ENCODE data around the gene PSMB7. TPM values are rescaled to one million over a fixed set of nuclear protein-coding genes. Genes with fewer than 3 reads are reported as not detected.

Gene PSMB7
- polyA plus RNA-seq (ENCODE audit: insufficient read depth in 1 of 5, insufficient read length in 5 of 5, low replicate concordance in 1 of 5), result 100 to 1,000 TPM; 204 to 212 (median 205) TPM
- long read RNA-seq, donor 1, transcript PSMB7-201 (8 exons, 980 nt), result major isoform, 107 of 187 reads
- long read RNA-seq, donor 1, partial matches to known transcripts, result 71 of 187 reads
- long read RNA-seq, donor 1, other reads (novel, unspliced or antisense), result 9 of 187 reads
- long read RNA-seq, donor 2, transcript PSMB7-201 (8 exons, 980 nt), result major isoform, 83 of 144 reads
- long read RNA-seq, donor 2, partial matches to known transcripts, result 53 of 144 reads
- long read RNA-seq, donor 2, other reads (novel, unspliced or antisense), result 8 of 144 reads
- long read RNA-seq, donor 3, transcript PSMB7-201 (8 exons, 980 nt), result major isoform, 89 of 179 reads
- long read RNA-seq, donor 3, partial matches to known transcripts, result 79 of 179 reads
- long read RNA-seq, donor 3, other reads (novel, unspliced or antisense), result 11 of 179 reads
- long read RNA-seq, donor 4, transcript PSMB7-201 (8 exons, 980 nt), result major isoform, 48 of 83 reads
- long read RNA-seq, donor 4, partial matches to known transcripts, result 35 of 83 reads
- long read RNA-seq, donor 4, other reads (novel, unspliced or antisense), result 0 of 83 reads
- long read RNA-seq, donor 5, transcript PSMB7-201 (8 exons, 980 nt), result major isoform, 135 of 264 reads
- long read RNA-seq, donor 5, partial matches to known transcripts, result 112 of 264 reads
- long read RNA-seq, donor 5, other reads (novel, unspliced or antisense), result 17 of 264 reads
- long read RNA-seq, donor 6, transcript PSMB7-201 (8 exons, 980 nt), result major isoform, 122 of 206 reads
- long read RNA-seq, donor 6, partial matches to known transcripts, result 68 of 206 reads
- long read RNA-seq, donor 6, other reads (novel, unspliced or antisense), result 16 of 206 reads
- long read RNA-seq, donor 7, transcript PSMB7-201 (8 exons, 980 nt), result major isoform, 55 of 135 reads
- long read RNA-seq, donor 7, partial matches to known transcripts, result 74 of 135 reads
- long read RNA-seq, donor 7, other reads (novel, unspliced or antisense), result 6 of 135 reads
- long read RNA-seq, donor 8, transcript PSMB7-201 (8 exons, 980 nt), result major isoform, 35 of 62 reads
- long read RNA-seq, donor 8, partial matches to known transcripts, result 22 of 62 reads
- long read RNA-seq, donor 8, other reads (novel, unspliced or antisense), result 5 of 62 reads

DNA sequence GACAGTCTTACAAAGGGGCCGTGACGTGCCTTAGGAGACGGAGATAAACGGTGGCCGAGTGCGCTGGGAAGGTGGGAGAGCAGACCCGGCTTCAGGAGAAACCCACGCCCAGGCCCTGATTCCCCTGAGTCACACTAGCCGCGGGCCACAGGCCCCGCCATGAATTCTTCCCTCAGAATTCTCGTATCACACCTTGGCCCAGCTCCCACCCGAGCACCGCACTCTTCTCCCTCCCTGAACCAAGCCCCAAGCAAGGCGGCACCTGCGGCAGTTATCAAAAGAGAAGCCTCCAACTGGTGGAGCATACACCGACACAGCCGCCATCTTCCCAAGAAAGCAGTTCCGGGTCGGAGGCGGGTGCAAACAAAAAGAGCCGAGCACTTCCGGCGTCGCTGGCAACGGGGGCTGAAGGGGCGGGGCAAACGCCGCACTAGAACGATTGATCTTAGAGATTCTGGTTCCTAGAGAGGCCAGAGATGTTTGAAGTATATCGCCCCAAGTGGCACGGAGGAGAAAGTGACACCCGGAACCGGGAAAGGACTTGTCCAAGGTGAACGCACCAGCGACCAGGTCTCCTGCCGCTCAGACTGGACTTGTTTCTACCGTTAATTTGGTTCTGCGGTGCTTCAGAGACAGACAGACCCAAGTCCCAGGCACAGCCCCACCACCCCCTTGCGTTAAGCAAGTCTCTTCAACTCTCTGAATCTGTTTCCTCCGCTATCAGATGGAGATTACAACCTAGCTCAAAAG is at the start of gene PSMB7:
Gene PSMB7, minus strand, starts transcription at position 341 of the 750 bp plus-strand sequence. Its CDS starts 17 bp downstream, at position 324.
- peak; percentile 92 to 94 for DNase-seq

DNA sequence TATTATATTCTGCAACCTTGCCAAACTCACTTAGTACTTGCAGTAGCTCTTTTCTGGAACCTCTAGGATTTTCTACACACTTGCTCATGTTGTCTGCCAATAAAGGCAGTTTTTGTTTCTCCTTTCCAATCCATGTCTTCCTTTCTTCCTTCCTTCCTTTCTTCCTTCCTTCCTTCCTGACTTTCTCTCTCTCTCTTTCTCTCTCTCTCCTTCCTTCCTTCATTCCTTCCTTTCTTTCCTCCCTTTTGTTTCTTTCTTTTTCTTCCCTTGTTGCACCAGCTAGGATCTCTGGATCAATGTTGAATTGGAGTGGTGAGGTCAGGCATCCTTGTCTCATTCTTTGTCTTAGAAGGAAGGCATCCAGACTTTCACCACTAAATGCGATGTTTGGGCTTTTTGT is 47.5 kb upstream of the PSMB7 start:
- DNase-seq, result no peak

DNA sequence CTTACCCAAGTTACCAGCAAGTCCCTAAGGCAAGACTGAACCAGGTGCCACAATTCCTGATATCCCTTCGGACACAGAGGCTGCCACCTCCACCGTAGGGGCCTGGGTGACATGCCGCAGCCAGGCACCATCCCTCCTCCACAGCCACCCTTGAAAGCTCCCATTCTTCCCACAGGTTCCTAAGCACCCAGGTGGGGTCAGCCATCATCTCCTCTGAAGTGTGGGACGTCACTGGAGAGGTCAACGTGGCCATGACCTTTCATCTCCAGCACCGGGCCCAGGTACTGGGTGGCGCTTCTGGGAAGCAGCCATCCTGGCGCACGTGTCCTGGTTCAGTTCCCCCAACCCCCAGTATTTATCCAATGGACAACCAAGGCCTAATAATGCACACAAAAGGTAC is 43.2 kb upstream of the PSMB7 start:
- DNase-seq, result no peak

DNA sequence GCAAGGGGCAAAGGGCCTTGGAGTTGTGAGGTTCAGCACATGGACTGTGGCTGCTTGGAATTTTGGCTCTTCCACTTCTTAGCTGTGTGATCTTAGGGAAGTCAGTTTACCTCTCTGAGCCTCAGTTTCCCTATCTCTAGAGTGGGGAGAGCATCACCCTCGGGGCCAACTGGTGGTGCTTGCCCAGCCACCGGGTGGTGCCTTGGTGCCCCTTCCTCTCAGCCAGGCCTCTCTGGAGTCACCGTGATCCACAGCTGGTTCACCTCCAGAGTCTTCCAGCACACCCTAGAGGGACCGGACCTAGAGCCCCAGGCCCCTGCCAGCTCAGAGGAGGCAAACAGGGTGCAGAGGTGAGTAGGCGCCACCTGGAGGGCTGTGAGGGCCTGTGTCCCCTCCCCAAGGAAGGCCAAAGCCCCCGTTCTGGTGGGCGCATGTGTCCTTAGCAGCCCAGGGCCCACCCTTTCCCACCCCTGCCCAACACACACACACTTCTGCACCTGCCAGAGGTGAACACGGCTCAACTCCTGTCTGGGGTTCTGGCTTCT is 42.7 kb upstream of the PSMB7 start:
- no peak for DNase-seq

DNA sequence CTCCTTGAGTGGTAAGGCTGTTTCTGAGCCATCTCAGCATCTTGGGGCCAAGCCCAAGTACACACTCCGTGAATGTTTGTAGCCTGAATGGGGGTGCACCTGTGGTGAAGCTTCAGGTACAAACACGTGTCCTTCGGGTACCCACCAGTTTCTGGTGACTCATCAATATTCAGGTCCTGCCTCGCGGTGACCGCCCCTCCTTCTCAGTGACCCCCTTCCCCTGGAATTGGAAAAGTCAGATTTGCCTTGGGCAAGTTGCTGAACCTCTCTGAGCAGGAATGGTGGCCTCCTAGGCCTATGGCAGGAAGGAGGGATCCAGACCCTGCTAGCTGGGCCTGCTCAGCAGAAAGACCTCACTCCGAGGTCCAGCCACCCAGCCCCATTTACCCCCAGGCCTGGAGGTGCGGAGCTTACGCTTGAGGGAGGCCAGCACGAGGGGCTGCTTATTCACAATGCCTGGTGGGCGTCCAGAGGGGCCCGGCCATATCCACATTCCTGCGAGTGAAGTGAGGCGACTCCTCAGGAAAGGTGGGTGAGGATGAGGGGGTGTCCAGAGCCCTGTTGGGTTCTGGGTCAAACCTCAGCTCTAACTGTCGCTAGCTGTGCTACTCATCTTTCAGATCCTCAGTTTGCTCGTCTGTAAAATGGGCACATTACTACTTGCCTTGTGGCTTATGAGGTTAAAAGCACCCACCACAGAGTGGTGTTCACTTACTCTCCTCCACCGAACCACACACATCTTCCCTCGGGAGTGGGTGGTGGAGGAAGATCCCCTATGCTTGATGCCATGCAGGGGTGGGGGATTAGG is 42.0 kb upstream of the PSMB7 start:
- no peak for DNase-seq

DNA sequence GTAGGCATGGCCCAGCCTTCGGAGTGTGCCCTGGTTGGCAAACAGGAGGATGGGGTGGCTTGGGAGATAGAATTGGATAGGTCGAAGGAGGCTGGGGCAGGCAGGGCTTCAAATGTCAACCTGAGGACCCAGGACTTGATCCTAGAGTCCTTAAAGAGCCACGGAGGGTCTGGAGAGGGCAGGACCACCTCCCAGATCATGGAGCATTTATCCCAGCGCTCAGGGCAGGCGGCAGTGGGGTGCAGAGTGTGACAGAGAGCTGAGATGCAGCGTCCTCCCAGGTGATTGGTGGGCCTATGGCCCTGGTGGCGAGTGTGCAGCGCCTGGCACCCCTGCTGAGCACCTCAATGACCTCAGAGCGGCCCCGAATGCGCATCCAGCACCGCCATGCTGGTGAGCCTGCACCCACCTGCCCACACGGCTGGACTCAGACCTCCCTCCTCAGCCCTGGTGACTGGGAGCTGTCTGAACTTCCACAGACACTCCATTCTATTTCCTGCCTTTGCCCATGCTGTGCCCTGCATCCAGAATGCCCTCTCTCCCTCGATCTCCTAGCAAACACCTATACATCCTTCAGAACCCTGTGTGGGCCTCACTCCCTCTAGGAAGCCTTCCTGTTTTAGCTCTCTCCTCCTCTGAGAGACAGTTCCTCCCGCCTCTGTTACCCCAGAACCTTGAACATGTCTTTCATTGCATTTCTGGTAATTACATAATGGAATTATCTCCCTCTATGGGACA is 41.3 kb upstream of the PSMB7 start:
- DNase-seq, result no peak

DNA sequence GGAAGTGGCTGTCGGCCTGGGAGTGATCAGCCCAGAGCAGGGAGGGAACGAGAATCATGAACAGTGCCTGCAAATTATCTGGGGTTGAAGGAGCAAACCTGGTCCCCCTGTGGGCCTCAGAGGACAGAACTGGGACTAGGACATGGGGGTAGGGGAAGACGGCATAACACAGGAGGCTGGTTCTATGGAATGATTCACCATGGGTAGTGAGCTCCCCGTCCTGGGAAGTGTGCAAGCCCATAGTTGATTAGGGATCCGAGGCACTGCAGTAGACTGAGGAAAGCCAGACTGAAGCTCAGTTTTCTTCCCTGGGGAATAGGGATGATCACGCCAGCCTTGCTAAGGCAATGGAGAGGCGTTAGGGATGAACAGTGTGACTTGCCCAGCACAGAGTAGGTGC is 40.6 kb upstream of the PSMB7 start:
- no peak for DNase-seq

DNA sequence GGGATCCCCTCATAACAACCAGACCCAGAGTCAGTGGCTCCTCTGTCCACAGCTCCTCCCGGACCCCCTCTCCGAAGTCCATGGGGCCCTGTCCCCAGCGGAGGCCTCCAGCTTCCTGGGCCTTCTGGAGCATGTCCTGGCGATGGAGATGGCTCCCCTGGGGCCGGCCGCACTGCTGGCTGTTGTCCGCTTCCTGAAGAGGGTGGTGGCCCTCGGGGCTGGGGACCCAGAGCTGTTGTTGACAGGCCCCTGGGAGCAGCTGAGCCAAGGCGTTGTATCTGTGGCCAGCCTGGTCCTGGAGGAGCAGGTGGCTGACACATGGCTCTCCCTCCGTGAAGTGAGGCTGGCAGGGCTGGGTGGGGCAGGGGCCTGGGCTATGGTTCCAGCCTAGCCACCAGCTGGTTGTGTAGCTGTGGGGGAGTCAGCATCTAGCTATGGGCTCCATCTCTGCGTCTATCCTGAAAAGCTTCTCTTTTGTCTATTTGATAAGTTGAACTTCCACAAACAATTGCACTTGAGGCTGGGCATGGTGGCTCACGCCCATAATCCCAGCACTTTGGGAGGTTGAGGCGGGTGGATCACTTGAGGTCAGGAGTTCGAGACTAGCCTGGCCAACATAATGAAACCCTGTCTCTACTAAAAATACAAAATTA is 39.7 kb upstream of the PSMB7 start:
- no peak for DNase-seq

DNA sequence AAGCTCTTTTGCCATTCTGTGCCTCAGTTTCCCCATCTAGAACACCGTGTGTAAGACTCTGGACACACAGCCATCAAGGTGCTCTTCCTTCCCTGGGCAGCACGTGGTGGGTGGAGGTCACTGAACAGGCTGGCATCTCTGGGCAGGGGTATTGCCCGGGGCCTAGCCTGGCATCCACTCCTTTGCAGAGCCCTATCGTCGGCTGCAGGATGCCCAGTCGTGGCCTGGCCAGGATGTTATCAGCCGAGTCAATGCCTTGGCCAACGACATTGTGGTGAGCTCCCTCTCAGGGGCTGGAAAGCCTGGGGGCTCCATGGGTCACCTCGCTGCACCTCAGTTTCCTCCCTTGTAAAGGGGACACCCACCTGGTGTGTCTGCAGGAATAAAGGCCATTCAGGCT is 39.1 kb upstream of the PSMB7 start:
- no peak for DNase-seq

DNA sequence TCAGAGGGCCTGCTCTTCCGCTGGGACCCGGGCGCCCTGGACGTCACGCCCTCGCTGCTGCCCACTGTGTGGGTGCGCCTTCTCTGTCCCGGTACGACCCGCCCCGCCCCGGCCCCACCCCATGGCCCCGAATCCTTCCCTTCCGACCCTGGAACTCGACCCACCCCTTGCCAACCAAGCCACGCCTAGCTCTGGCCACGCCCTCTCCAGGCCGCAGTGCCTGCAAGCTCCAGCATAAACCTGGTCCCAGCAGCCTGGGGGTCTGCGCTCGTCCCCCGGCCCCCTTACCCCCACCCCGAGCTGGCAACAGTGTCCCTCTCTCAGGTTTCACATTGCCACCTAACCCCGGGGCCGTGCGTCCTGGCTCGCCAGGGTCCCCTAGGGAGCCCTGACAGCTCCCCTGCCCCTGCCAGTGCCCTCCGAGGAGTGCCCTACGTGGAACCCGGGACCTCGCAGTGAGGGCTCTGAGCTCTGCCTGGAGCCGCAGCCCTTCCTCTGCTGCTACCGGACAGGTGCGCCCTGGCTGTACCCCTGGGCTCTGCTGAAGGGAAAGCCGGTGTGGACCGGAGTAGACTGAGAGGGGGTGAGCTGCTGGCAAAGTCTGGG is 38.4 kb upstream of the PSMB7 start:
- DNase-seq, result no peak

DNA sequence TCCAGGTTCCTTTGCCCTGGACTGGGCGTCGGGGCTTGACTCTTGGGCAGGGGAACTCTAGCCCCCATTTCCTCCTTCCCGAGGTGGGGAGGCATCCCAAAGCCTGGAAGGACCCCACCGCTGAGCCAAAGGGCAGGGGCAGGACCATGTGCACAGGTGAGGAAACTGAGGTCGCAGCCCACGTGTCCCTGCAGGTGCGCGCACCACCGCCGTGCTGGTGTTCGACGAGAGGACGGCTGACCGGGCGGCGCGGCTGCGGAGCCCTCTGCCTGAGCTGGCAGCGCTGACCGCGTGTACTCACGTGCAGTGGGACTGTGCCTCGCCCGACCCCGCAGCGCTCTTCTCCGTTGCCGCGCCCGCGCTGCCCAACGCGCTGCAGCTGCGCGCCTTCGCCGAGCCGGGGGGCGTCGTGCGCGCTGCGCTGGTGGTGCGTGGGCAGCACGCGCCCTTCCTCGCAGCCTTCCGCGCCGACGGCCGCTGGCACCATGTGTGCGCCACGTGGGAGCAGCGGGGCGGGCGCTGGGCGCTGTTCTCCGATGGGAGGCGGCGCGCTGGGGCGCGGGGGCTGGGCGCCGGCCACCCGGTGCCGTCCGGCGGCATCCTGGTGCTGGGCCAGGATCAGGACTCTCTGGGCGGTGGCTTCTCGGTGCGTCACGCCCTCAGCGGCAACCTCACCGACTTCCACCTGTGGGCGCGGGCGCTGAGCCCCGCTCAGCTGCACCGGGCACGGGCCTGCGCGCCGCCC is 37.8 kb upstream of the PSMB7 start:
- DNase-seq, result no peak

DNA sequence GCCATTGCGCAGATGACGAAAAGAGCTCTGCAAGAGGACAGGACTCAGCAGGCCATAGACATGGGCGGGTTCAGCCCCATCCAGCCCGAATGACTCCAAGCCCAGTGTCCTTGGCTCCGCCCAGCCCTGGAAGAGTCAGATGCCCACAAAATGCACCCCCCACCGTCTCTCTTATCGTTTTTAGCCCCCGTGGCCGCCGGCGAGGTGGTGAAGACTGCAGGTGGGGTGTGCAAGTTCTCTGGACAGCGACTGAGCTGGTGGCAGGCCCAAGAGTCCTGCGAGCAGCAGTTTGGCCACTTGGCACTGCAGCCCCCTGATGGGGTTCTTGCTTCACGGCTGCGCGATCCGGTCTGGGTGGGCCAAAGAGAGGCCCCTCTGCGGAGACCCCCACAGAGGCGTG is 37.1 kb upstream of the PSMB7 start:
- no peak for DNase-seq

DNA sequence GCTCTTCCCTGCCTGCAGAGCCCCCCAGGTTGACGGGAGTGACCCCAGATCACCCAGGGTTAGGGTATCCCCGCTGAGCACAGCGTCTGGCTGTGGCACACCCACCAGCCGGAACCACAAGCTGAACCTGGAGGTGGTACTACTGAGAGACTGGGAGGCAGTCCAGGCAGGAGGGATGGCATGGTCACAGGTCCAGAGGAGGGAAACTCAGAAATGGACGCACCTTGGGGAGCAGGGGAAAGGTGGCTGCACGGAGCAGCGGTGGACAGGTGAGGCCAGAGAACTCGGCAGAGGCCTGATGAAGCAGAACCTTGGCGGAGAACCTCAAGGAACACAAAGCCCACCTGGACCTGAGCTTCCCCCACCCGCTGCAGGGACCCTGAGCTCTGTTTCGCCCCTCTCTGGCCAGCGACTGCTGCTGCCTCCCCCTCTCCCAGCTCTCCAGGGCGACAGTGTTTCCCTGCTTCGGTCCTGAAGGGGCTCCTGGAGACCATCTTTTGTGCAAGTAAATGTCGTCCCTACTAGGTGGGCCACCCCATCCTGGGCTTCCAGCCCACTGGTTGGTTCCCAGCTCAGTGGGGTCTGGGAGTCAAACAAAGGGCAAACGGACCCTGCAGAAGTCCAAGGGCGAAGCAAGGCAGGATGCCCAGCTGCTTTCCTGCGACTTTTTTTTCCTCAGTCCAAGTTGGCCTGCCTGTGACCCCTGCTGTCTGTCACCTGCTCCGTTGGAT is 35.9 kb upstream of the PSMB7 start:
- no peak for DNase-seq

DNA sequence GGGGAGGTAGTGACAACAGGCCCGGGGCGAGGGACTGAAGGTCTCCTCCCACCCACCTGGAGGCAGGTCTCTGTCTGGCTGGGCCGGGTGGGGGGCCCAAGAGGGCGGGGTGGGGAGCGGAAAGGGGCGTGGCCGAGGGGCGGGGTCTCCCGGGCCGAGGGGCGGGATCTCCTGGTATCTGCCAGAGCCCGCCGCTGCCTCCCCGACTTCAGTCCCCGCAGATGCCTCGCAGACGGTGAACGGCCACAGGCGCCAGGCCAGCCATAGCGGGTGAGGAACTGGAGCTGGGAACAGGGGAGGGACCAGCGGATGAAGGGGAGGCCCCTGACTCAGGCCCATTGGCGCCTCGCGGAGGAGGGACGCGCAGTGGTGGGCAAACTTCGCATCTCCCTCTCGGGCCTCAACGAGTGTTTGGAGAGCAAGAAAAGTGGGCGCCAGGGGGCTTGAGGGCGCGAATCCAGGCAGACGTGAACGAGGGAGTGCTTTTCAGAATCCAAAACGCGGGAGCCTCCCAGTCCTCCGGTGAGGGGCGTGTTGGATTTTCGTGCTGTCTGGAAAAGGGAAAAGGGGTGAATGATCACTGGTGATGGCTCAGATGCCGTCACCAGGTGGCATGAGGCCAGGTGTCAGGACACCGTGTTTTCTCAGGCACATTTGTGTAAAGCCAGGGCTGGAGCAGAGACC is 35.1 kb upstream of the PSMB7 start, which contains the start of gene ADGRD2:
Gene ADGRD2, plus strand, starts transcription at position 211 of the 684 bp plus-strand sequence. CDS start 1,216 bp downstream, outside the sequence.
- peak; percentile 10 to 12 for DNase-seq

DNA sequence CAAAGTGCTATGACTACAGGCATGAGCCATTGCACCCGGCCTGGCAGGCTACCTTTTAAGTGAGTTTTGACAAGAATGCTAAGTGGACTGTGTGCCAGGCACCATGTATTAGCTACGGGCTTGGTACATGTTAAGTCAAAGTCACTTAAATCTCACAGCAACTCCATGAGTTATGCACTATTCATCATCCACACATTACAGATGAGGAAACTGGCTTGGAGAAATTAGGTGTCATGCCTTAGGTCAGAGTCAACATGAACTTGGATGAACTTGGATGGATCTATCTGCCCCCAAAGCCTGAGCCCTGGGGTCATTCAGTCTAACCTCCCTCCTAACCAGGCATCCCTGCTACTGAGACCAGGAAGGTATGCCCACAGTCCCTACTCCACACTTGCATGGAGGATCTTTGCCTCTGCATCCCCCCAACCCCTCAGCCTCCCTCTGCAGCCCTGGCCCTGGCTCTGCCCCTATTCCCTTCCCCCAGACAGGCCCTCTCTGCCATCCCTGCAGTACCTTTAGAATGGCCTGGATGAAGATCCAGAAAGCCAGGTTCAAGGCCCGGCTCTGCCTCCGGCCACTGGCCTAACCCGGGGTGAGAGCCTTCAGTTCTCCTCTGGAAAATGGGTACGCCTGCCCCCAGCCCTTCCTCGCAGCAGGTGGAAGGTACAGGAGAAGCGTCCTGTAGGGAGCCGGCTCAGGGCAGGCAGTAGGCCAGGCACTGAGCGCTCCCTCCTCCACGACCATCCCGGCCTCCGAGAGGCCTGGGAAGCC is 34.3 kb upstream of the PSMB7 start:
- no peak for DNase-seq
